ENCODE results near the gene DOK4.

DOK4 gene

DNA sequence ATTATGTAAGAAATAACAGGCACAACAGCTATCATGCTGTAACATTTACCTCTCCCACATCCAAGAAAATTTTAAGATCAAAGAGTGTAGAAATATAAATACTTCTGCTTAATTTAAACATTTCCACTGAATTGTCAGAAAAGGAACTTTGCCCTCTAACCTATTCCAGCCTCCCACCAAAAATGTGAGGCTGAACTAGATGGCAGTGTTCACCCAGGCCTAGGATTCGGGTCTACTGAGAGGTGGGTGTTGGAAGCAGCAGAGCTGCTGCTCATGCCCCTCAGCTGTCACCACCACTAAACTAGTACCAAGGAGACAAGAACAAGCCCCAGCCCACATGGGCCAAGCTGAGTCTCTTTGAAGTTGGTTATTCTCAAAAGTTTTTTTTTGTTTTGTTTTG lies 50.5 kb downstream of the DOK4 start:
- Histone ChIP-seq H3F3A (ENCODE audit: low read depth) (no peaks in the 10 kb centered on the region), H2AFZ (ENCODE audit: low read length) (no peak overlapping the region), H3K4me3 (ENCODE audit: low read length, poor library complexity, severe bottlenecking) (no peak overlapping the region), H3K27me3 (ENCODE audit: insufficient read depth, low read length, poor library complexity, severe bottlenecking) (no peaks in the 10 kb centered on the region), H3K79me2 (ENCODE audit: insufficient read depth, low read length) (no peaks in the 10 kb centered on the region), H3K36me3 (ENCODE audit: insufficient read depth, low read length) (peaks cover 65% of the 10 kb centered on the region; the same call in 1 of the 2 replicates), H3K4me2 (ENCODE audit: low read depth, low read length, poor library complexity, severe bottlenecking) (no peak overlapping the region), H3K9me3 (ENCODE audit: insufficient read depth, low read depth, low read length) (peaks cover 5% of the 10 kb centered on the region; the same call in 1 of the 2 replicates), H3K4me1 (ENCODE audit: insufficient read depth, low read length, poor library complexity, severe bottlenecking) (no peaks in the 10 kb centered on the region), H3K9me2 (replicated peaks; ENCODE audit: low read depth, low read length) (no peaks in the 10 kb centered on the region), H4K20me1 (ENCODE audit: insufficient read depth, low read length, poor library complexity, severe bottlenecking) (no peaks in the 10 kb centered on the region), H3K9ac (ENCODE audit: low read depth, low read length, poor library complexity, severe bottlenecking) (no peak overlapping the region)
- no peak for TF ChIP-seq EZH2phosphoT487 (IDR thresholded peaks at IDR 0.05; ENCODE audit: borderline replicate concordance)
- no peak for TF ChIP-seq CTCF (conservative IDR thresholded peaks at IDR 0.05; ENCODE audit: low read length)

DNA sequence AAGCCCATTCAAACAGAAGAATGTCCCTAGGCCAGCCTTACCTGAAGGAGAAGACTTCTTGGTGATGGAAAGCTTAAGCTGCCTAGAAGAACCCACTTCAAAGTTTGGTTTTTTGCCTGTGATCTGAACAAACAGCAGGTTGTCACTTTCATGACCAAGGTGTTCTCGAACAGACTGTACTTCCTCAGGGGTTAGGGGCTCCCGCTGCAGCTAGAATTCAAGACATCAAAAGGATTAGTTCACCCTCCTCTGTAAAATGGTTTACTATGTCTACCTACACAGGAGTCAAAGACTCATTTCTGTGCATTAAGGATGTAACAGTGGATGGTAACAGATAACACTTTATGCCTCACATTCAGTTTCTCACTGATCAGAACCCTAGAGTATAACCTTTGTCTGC lies 52.3 kb downstream of the DOK4 start:
- no peak for TF ChIP-seq CTCF (conservative IDR thresholded peaks at IDR 0.05; ENCODE audit: low read length)
- TF ChIP-seq EZH2phosphoT487 (IDR thresholded peaks at IDR 0.05; ENCODE audit: borderline replicate concordance), result no peak
- no peak overlapping the region for H2AFZ ChIP-seq (ENCODE audit: low read length)

GRCh38 chr16:57432989-57433388 lies 53.3 kb downstream of the DOK4 start:
- Histone ChIP-seq H3K9ac (ENCODE audit: low read depth, low read length, poor library complexity, severe bottlenecking) (no peak overlapping the region), H3F3A (ENCODE audit: low read depth) (no peaks in the 10 kb centered on the region), H3K4me3 (ENCODE audit: low read length, poor library complexity, severe bottlenecking) (no peak overlapping the region), H3K4me1 (ENCODE audit: insufficient read depth, low read length, poor library complexity, severe bottlenecking) (no peaks in the 10 kb centered on the region), H4K20me1 (ENCODE audit: insufficient read depth, low read length, poor library complexity, severe bottlenecking) (no peaks in the 10 kb centered on the region), H3K9me3 (ENCODE audit: insufficient read depth, low read depth, low read length) (no peaks in the 10 kb centered on the region), H3K9me2 (replicated peaks; ENCODE audit: low read depth, low read length) (no peaks in the 10 kb centered on the region), H3K27me3 (ENCODE audit: insufficient read depth, low read length, poor library complexity, severe bottlenecking) (no peaks in the 10 kb centered on the region), H3K79me2 (ENCODE audit: insufficient read depth, low read length) (no peaks in the 10 kb centered on the region), H3K36me3 (ENCODE audit: insufficient read depth, low read length) (peaks cover 73% of the 10 kb centered on the region; the same call in 1 of the 2 replicates), H2AFZ (ENCODE audit: low read length) (no peak overlapping the region), H3K4me2 (ENCODE audit: low read depth, low read length, poor library complexity, severe bottlenecking) (no peak overlapping the region)
- no peak for TF ChIP-seq EZH2phosphoT487 (IDR thresholded peaks at IDR 0.05; ENCODE audit: borderline replicate concordance)

More for the DNA sequence above, 52.3 kb downstream of the DOK4 start:
- H3K9me2 ChIP-seq (replicated peaks; ENCODE audit: low read depth, low read length), result no peaks in the 10 kb centered on the region
- no peak overlapping the region for H3K9ac ChIP-seq (ENCODE audit: low read depth, low read length, poor library complexity, severe bottlenecking)
- no peaks in the 10 kb centered on the region for H3K4me1 ChIP-seq (ENCODE audit: insufficient read depth, low read length, poor library complexity, severe bottlenecking)
- H4K20me1 ChIP-seq (ENCODE audit: insufficient read depth, low read length, poor library complexity, severe bottlenecking), result no peaks in the 10 kb centered on the region
- H3F3A ChIP-seq (ENCODE audit: low read depth), result no peaks in the 10 kb centered on the region
- H3K79me2 ChIP-seq (ENCODE audit: insufficient read depth, low read length), result no peaks in the 10 kb centered on the region
- no peaks in the 10 kb centered on the region for H3K9me3 ChIP-seq (ENCODE audit: insufficient read depth, low read depth, low read length)
- no peaks in the 10 kb centered on the region for H3K27me3 ChIP-seq (ENCODE audit: insufficient read depth, low read length, poor library complexity, severe bottlenecking)
- peaks cover 69% of the 10 kb centered on the region; the same call in 1 of the 2 replicates for H3K36me3 ChIP-seq (ENCODE audit: insufficient read depth, low read length)
- no peak overlapping the region for H3K4me2 ChIP-seq (ENCODE audit: low read depth, low read length, poor library complexity, severe bottlenecking)
- no peak overlapping the region for H3K4me3 ChIP-seq (ENCODE audit: low read length, poor library complexity, severe bottlenecking)

DNA sequence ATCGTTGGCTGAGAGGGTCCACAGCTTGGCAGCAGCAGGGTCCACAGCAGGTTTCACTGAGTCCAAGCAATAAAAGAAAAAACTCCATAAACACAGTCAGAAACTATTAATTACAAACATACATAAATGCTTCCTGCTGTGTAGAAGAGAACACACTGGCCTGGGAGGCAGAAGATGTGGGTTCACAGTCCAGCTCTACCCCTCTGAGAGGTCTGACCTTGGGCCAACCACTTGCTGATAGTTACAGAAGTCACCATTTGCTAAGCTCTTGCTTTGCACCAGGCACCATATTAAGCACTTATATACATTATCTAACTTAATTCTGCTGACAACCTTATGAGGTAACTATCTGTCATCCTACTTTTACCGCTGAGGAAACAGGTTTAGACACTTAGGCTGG lies 53.8 kb downstream of the DOK4 start:
- no peaks in the 10 kb centered on the region for H4K20me1 ChIP-seq (ENCODE audit: insufficient read depth, low read length, poor library complexity, severe bottlenecking)
- H2AFZ ChIP-seq (ENCODE audit: low read length), result no peak overlapping the region
- no peaks in the 10 kb centered on the region for H3K4me1 ChIP-seq (ENCODE audit: insufficient read depth, low read length, poor library complexity, severe bottlenecking)
- H3K9me2 ChIP-seq (replicated peaks; ENCODE audit: low read depth, low read length), result no peaks in the 10 kb centered on the region
- no peaks in the 10 kb centered on the region for H3K9me3 ChIP-seq (ENCODE audit: insufficient read depth, low read depth, low read length)
- H3K36me3 ChIP-seq (ENCODE audit: insufficient read depth, low read length), result peaks cover 74% of the 10 kb centered on the region; the same call in 1 of the 2 replicates
- no peaks in the 10 kb centered on the region for H3F3A ChIP-seq (ENCODE audit: low read depth)
- no peaks in the 10 kb centered on the region for H3K27me3 ChIP-seq (ENCODE audit: insufficient read depth, low read length, poor library complexity, severe bottlenecking)
- no peak overlapping the region for H3K9ac ChIP-seq (ENCODE audit: low read depth, low read length, poor library complexity, severe bottlenecking)
- TF ChIP-seq EZH2phosphoT487 (IDR thresholded peaks at IDR 0.05; ENCODE audit: borderline replicate concordance) (no peak), CTCF (conservative IDR thresholded peaks at IDR 0.05; ENCODE audit: low read length) (no peak)
- no peak overlapping the region for H3K4me3 ChIP-seq (ENCODE audit: low read length, poor library complexity, severe bottlenecking)
- no peak overlapping the region for H3K4me2 ChIP-seq (ENCODE audit: low read depth, low read length, poor library complexity, severe bottlenecking)
- H3K79me2 ChIP-seq (ENCODE audit: insufficient read depth, low read length), result no peaks in the 10 kb centered on the region
